ENCODE results near the gene GUCY2F.

Gene GUCY2F

GRCh38 chrX:109374262-109374960, 107.5 kb downstream of the GUCY2F start:
- no peak for DNase-seq (ENCODE audit: extremely low spot score)
- CTCF ChIA-PET: no interaction called here
- POLR2A ChIA-PET: no interaction called here
- TF ChIP-seq SP1 (IDR thresholded peaks at IDR 0.05): no peak
- TF ChIP-seq HDGF (IDR thresholded peaks at IDR 0.05; ENCODE audit: borderline replicate concordance): no peak
- no peak for TF ChIP-seq ELF4 (IDR thresholded peaks at IDR 0.05)
- TF ChIP-seq FOXM1 (IDR thresholded peaks at IDR 0.05; ENCODE audit: borderline replicate concordance): no peak
- TF ChIP-seq BHLHE40 (IDR thresholded peaks at IDR 0.05; ENCODE audit: borderline replicate concordance): no peak
- no peak for TF ChIP-seq NFRKB (IDR thresholded peaks at IDR 0.05)
- no peak for TF ChIP-seq SUZ12 (IDR thresholded peaks at IDR 0.05)
- no peak for TF ChIP-seq TARDBP (IDR thresholded peaks at IDR 0.05)
- no peak for TF ChIP-seq LEF1 (IDR thresholded peaks at IDR 0.05; ENCODE audit: borderline replicate concordance)
- no peak for TF ChIP-seq FOXA1 (IDR thresholded peaks at IDR 0.05)
- no peak for TF ChIP-seq ZNF384 (IDR thresholded peaks at IDR 0.05)
- TF ChIP-seq FOXK2 (IDR thresholded peaks at IDR 0.05): no peak

GRCh38 chrX:109373468-109373867, 108.4 kb downstream of the GUCY2F start:
- ChIA-PET POLR2A (no interaction called here), CTCF (no interaction called here)
- TF ChIP-seq CTBP1 (IDR thresholded peaks at IDR 0.05; ENCODE audit: borderline replicate concordance): no peak
- no peak for TF ChIP-seq TARDBP (IDR thresholded peaks at IDR 0.05)
- no peak for DNase-seq (ENCODE audit: extremely low spot score)

GRCh38 chrX:109372716-109373115, 109.2 kb downstream of the GUCY2F start:
- ChIA-PET POLR2A (no interaction called here), CTCF (interaction anchor here (0.7 kb wide), 1 partner anchor 17 kb away, joined by 3 read pairs; no protein-coding TSS in a partner anchor)
- TF ChIP-seq L3MBTL2 (conservative IDR thresholded peaks at IDR 0.05) (no peak), NFRKB (IDR thresholded peaks at IDR 0.05) (no peak), ELF4 (IDR thresholded peaks at IDR 0.05) (no peak), CTBP1 (IDR thresholded peaks at IDR 0.05; ENCODE audit: borderline replicate concordance) (no peak), ARNT (IDR thresholded peaks at IDR 0.05) (no peak), SP1 (IDR thresholded peaks at IDR 0.05) (no peak), PKNOX1 (IDR thresholded peaks at IDR 0.05) (no peak), BHLHE40 (IDR thresholded peaks at IDR 0.05; ENCODE audit: borderline replicate concordance) (no peak), ZNF384 (IDR thresholded peaks at IDR 0.05) (no peak), FOXK2 (IDR thresholded peaks at IDR 0.05) (no peak)
- DNase-seq (ENCODE audit: extremely low spot score): no peak

GRCh38 chrX:109372291-109372690, 109.6 kb downstream of the GUCY2F start:
- POLR2A ChIA-PET: no interaction called here
- TF ChIP-seq ARNT (IDR thresholded peaks at IDR 0.05) (no peak), ELF4 (IDR thresholded peaks at IDR 0.05) (no peak)
- CTCF ChIA-PET: interaction anchor here (0.7 to 1.1 kb wide), 2 partner anchors 17 to 103 kb away, joined by 3 to 5 read pairs; no protein-coding TSS in a partner anchor
- no peak for DNase-seq (ENCODE audit: extremely low spot score)

- DNase-seq (ENCODE audit: extremely low spot score): no peak
- POLR2A ChIA-PET: no interaction called here
- CTCF ChIA-PET: no interaction called here
- no peak for TF ChIP-seq NFRKB (IDR thresholded peaks at IDR 0.05)
- no peak for TF ChIP-seq LEF1 (IDR thresholded peaks at IDR 0.05; ENCODE audit: borderline replicate concordance)
- TF ChIP-seq ZNF384 (IDR thresholded peaks at IDR 0.05): no peak
- TF ChIP-seq FOXK2 (IDR thresholded peaks at IDR 0.05): no peak
- TF ChIP-seq PKNOX1 (IDR thresholded peaks at IDR 0.05): no peak
- TF ChIP-seq ELF4 (IDR thresholded peaks at IDR 0.05): no peak
- TF ChIP-seq SP1 (IDR thresholded peaks at IDR 0.05): no peak
- no peak for TF ChIP-seq CTBP1 (IDR thresholded peaks at IDR 0.05; ENCODE audit: borderline replicate concordance)
- TF ChIP-seq ARNT (IDR thresholded peaks at IDR 0.05): no peak
- no peak for TF ChIP-seq FOXM1 (IDR thresholded peaks at IDR 0.05; ENCODE audit: borderline replicate concordance)
- no peak for TF ChIP-seq BHLHE40 (IDR thresholded peaks at IDR 0.05; ENCODE audit: borderline replicate concordance)
- TF ChIP-seq TARDBP (IDR thresholded peaks at IDR 0.05): no peak
- no peak for TF ChIP-seq SUZ12 (IDR thresholded peaks at IDR 0.05)
- TF ChIP-seq HDGF (IDR thresholded peaks at IDR 0.05; ENCODE audit: borderline replicate concordance): no peak
- no peak for TF ChIP-seq FOXA1 (IDR thresholded peaks at IDR 0.05)
- TF ChIP-seq L3MBTL2 (conservative IDR thresholded peaks at IDR 0.05): no peak
Observed at GRCh38 chrX:109362101-109362500, 119.8 kb downstream of the GUCY2F start.

GRCh38 chrX:109360301-109360700, 121.6 kb downstream of the GUCY2F start:
- TF ChIP-seq ARNT (IDR thresholded peaks at IDR 0.05) (no peak), CTBP1 (IDR thresholded peaks at IDR 0.05; ENCODE audit: borderline replicate concordance) (no peak), NFRKB (IDR thresholded peaks at IDR 0.05) (no peak), TARDBP (IDR thresholded peaks at IDR 0.05) (no peak), HDGF (IDR thresholded peaks at IDR 0.05; ENCODE audit: borderline replicate concordance) (no peak), BHLHE40 (IDR thresholded peaks at IDR 0.05; ENCODE audit: borderline replicate concordance) (no peak), SP1 (IDR thresholded peaks at IDR 0.05) (no peak), FOXK2 (IDR thresholded peaks at IDR 0.05) (no peak), PKNOX1 (IDR thresholded peaks at IDR 0.05) (no peak), LEF1 (IDR thresholded peaks at IDR 0.05; ENCODE audit: borderline replicate concordance) (no peak), FOXM1 (IDR thresholded peaks at IDR 0.05; ENCODE audit: borderline replicate concordance) (no peak), ZNF384 (IDR thresholded peaks at IDR 0.05) (no peak), FOXA1 (IDR thresholded peaks at IDR 0.05) (no peak)
- DNase-seq (ENCODE audit: extremely low spot score): no peak
- POLR2A ChIA-PET: no interaction called here
- CTCF ChIA-PET: no interaction called here

All from HEK293T (cell line).